Liver (tissue), 9 donors: Measurements from ENCODE around the gene RALGPS2. TPM values are rescaled to one million over a fixed set of nuclear protein-coding genes. Genes with fewer than 3 reads are reported as not detected.

ENCODE experiments used
- DNase-seq: peaks from one replicate; pipeline ENCODE4 v3.0.0-alpha.2; 2017; ENCODE audit warnings: low spot score
- H3K27ac ChIP-seq, 2 donors: one replicate each; pipeline ENCODE4 v1.7.0; 2013; ENCODE audit warnings: inconsistent platforms in 2 of 2, low read length in 2 of 2, control low read depth in 1 of 2, low read depth in 1 of 2, mild to moderate bottlenecking in 1 of 2
- H3K27me3 ChIP-seq, 4 donors: one replicate each; pipeline versions ENCODE4 v1.6.1 to v1.7.0; 2013; ENCODE audit warnings: low read length in 3 of 4, inconsistent platforms in 1 of 4, mild to moderate bottlenecking in 1 of 4, moderate library complexity in 1 of 4; ENCODE audit not compliant: control insufficient read depth in 4 of 4, insufficient read depth in 4 of 4
- H3K36me3 ChIP-seq, 4 donors: one replicate each; pipeline versions ENCODE4 v1.6.1 to v1.7.0; 2013; ENCODE audit warnings: low read length in 3 of 4, mild to moderate bottlenecking in 3 of 4, low read depth in 1 of 4, moderate library complexity in 1 of 4; ENCODE audit not compliant: control insufficient read depth in 4 of 4, insufficient read depth in 3 of 4
- H3K4me1 ChIP-seq, 4 donors: one replicate each; pipeline versions ENCODE4 v1.6.1 to v1.7.0; 2013; ENCODE audit warnings: low read length in 3 of 4, mild to moderate bottlenecking in 3 of 4, moderate library complexity in 1 of 4; ENCODE audit not compliant: control insufficient read depth in 4 of 4, insufficient read depth in 4 of 4
- H3K4me3 ChIP-seq, 3 donors: one replicate each; pipeline versions ENCODE4 v1.6.1 to v1.7.0; 2013; ENCODE audit warnings: low read length in 3 of 3, control low read depth in 1 of 3, low read depth in 1 of 3, mild to moderate bottlenecking in 1 of 3
- H3K9ac ChIP-seq, 2 donors: one replicate each; pipeline ENCODE4 v1.7.0; 2013; ENCODE audit warnings: low read length in 2 of 2, mild to moderate bottlenecking in 2 of 2, moderate library complexity in 2 of 2, control low read depth in 1 of 2, low read depth in 1 of 2
- H3K9me3 ChIP-seq, 4 donors: one replicate each; pipeline versions ENCODE4 v1.6.1 to v1.7.0; 2013; ENCODE audit warnings: low read length in 3 of 4; ENCODE audit not compliant: control insufficient read depth in 4 of 4
- EGR1 ChIP-seq, 2 donors: IDR thresholded peaks; 2 replicates each; pipeline ENCODE4 v1.6.1; 2016 to 2018; ENCODE audit warnings: antibody characterized with exemption in 2 of 2, low read depth in 2 of 2
- FOXA1 ChIP-seq: IDR thresholded peaks from 2 replicates; pipeline ENCODE4 v1.6.1; 2016; ENCODE audit warnings: antibody characterized with exemption
- FOXA2 ChIP-seq: IDR thresholded peaks from 2 replicates; pipeline ENCODE4 v1.6.1; 2016; ENCODE audit warnings: antibody characterized with exemption
- GABPA ChIP-seq, 2 donors: IDR thresholded peaks in 1 of 2; conservative IDR thresholded peaks in 1 of 2; 2 replicates each; pipeline ENCODE4 v1.6.1; 2016; ENCODE audit warnings: antibody characterized with exemption in 2 of 2, mild to moderate bottlenecking in 1 of 2, moderate library complexity in 1 of 2
- HNF4A ChIP-seq, 2 donors: conservative IDR thresholded peaks; 2 replicates each; pipeline ENCODE4 v1.6.1; 2016; ENCODE audit warnings: antibody characterized with exemption in 2 of 2, mild to moderate bottlenecking in 2 of 2
- HNF4G ChIP-seq: IDR thresholded peaks from 2 replicates; pipeline ENCODE4 v1.6.1; 2016; ENCODE audit warnings: antibody characterized with exemption
- JUND ChIP-seq, 2 donors: IDR thresholded peaks; 2 replicates each; pipeline ENCODE4 v1.6.1; 2016; ENCODE audit warnings: antibody characterized with exemption in 2 of 2
- NR2F2 ChIP-seq: IDR thresholded peaks from 2 replicates; pipeline ENCODE4 v1.6.1; 2016; ENCODE audit warnings: antibody characterized with exemption
- RAD21 ChIP-seq, 2 donors: IDR thresholded peaks; 2 replicates each; pipeline ENCODE4 v1.6.1; 2016; ENCODE audit warnings: antibody characterized with exemption in 2 of 2, mild to moderate bottlenecking in 2 of 2
- RXRA ChIP-seq, 2 donors: IDR thresholded peaks; 2 replicates each; pipeline ENCODE4 v1.6.1; 2017 to 2018; ENCODE audit warnings: antibody characterized with exemption in 2 of 2, mild to moderate bottlenecking in 1 of 2
- SP1 ChIP-seq: IDR thresholded peaks from 2 replicates; pipeline ENCODE4 v1.6.1; 2018; ENCODE audit warnings: antibody characterized with exemption, mild to moderate bottlenecking
- TAF1 ChIP-seq: conservative IDR thresholded peaks from 2 replicates; pipeline ENCODE4 v1.6.1; 2016; ENCODE audit warnings: antibody characterized with exemption, mild to moderate bottlenecking
- YY1 ChIP-seq: IDR thresholded peaks from 2 replicates; pipeline ENCODE4 v1.6.1; 2016; ENCODE audit warnings: antibody characterized with exemption, mild to moderate bottlenecking
- WGBS: extraction: QIAGEN DNeasy Blood & Tissue Kit; methylation state at CpG from one replicate; pipeline ENCODE4 v1.1.7; 2013; 5-methylcytosine and 5-hydroxymethylcytosine counted together
- polyA plus RNA-seq, 2 donors: library from polyadenylated mRNA; stranded (reverse) in 1 of 2; unstranded in 1 of 2; fragments of 200-250 nt in 1 of 2; fragments of >200 nt in 1 of 2; fragmentation: Nextera tagmentation in 1 of 2; extraction: Ambion mirVana in 1 of 2; gene quantifications; one replicate each; pipeline versions ENCODE4 v1.2.1 to v1.2.3, GENCODE V29; 2013 to 2015
- total RNA-seq, 2 donors: library from RNA; depleted of rRNA; stranded (reverse); fragments of >200 nt; gene quantifications; one replicate each; pipeline ENCODE4 v1.2.3, GENCODE V29; 2014
- TF ChIP-seq, protein P1 (sequence below): IDR thresholded peaks from 2 replicates; pipeline ENCODE4 v1.6.1; 2016; ENCODE audit warnings: antibody characterized with exemption, mild to moderate bottlenecking
- TF ChIP-seq, protein P2 (sequence below): IDR thresholded peaks from 2 replicates; pipeline ENCODE4 v1.6.1; 2016; ENCODE audit warnings: antibody characterized with exemption
- TF ChIP-seq, protein P3 (sequence below): IDR thresholded peaks from 2 replicates; pipeline ENCODE4 v1.6.1; 2016; ENCODE audit warnings: antibody characterized with exemption
- TF ChIP-seq, protein P4 (sequence below): IDR thresholded peaks from 2 replicates; pipeline ENCODE4 v1.6.1; 2016; ENCODE audit warnings: antibody characterized with exemption
- TF ChIP-seq, protein P5 (sequence below): fragments of 150-350 bp; IDR thresholded peaks from 2 replicates; pipeline ENCODE4 v1.5.1; 2017; ENCODE audit warnings: improper control_type of control experiment, low read depth, low read length; ENCODE audit not compliant: missing input control
- donor health status: healthy.
- donor health status: healthy.
- donor health status: healthy.
- donor health status: healthy.
- donor health status: healthy.

RALGPS2 gene
- total and polyA plus RNA-seq, 4 donors = 8.1 to 39.2 (median 16.9) TPM

DNA sequence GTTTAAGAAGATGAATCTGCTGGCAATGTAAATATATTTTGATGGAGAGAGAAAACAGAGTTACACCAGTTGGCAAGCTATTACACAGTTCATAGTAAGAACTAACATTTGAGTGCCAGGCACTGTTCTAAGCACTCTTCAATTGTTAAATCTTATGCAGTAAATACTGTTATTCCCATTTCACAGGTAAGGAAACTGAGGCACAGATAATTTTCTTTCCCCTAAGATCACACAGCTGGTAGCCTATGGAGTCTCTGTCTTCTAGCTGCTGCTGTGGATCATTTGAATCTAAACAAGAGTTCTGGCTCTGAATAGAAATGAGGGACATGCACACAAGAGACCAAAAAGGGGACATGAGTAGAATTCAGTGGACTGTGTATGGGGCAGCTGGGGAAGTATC, 137.8 kb downstream of the RALGPS2 start:
- peaks cover 0 to 3% (median under 1%) of the 10 kb centered on the region in 4 donors for H3K36me3 ChIP-seq

DNA sequence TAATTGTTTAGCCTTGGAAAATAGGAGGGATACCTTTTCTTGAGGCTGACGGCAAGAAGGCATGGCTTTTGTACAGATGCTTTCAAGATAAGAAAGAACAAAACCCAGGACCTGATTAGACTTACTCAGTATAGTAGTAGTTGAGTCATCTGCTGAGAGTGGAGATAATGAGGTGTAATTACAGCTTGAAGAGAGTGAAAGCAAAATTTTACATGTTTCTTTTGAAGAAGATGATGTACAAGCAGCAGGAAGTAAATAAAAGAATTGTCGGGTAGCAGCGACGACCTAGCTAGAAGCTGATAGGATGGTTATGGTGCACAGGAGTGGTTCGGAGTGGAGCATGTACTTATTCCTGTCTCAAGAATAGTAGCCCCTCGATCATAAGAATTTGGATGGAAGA, 139.3 kb downstream of the RALGPS2 start:
- H3K4me3 ChIP-seq = no peak overlapping the region
- no peaks in the 10 kb centered on the region for H3K27me3 ChIP-seq
- no peak overlapping the region for H3K9ac ChIP-seq
- H3K4me1 ChIP-seq = peaks cover 0 to 12% (median 0%) of the 10 kb centered on the region in 4 donors
- no peaks in the 10 kb centered on the region for H3K9me3 ChIP-seq
- no peak for DNase-seq
- WGBS = 80% methylated on average over 6 of the region's 6 CpGs
- peaks cover 0 to 3% (median under 1%) of the 10 kb centered on the region in 4 donors for H3K36me3 ChIP-seq
- no peak overlapping the region for H3K27ac ChIP-seq
- TF ChIP-seq RXRA (IDR thresholded peaks at IDR 0.05) = no peak
- no peak for TF ChIP-seq FOXA1
- no peak for TF ChIP-seq JUND (IDR thresholded peaks at IDR 0.05)
- TF ChIP-seq, protein P1, sequence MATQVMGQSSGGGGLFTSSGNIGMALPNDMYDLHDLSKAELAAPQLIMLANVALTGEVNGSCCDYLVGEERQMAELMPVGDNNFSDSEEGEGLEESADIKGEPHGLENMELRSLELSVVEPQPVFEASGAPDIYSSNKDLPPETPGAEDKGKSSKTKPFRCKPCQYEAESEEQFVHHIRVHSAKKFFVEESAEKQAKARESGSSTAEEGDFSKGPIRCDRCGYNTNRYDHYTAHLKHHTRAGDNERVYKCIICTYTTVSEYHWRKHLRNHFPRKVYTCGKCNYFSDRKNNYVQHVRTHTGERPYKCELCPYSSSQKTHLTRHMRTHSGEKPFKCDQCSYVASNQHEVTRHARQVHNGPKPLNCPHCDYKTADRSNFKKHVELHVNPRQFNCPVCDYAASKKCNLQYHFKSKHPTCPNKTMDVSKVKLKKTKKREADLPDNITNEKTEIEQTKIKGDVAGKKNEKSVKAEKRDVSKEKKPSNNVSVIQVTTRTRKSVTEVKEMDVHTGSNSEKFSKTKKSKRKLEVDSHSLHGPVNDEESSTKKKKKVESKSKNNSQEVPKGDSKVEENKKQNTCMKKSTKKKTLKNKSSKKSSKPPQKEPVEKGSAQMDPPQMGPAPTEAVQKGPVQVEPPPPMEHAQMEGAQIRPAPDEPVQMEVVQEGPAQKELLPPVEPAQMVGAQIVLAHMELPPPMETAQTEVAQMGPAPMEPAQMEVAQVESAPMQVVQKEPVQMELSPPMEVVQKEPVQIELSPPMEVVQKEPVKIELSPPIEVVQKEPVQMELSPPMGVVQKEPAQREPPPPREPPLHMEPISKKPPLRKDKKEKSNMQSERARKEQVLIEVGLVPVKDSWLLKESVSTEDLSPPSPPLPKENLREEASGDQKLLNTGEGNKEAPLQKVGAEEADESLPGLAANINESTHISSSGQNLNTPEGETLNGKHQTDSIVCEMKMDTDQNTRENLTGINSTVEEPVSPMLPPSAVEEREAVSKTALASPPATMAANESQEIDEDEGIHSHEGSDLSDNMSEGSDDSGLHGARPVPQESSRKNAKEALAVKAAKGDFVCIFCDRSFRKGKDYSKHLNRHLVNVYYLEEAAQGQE = no peak
- TF ChIP-seq EGR1 (IDR thresholded peaks at IDR 0.05; ENCODE audit: low read depth in 2 of 2) = no peak
- TF ChIP-seq, protein P2, sequence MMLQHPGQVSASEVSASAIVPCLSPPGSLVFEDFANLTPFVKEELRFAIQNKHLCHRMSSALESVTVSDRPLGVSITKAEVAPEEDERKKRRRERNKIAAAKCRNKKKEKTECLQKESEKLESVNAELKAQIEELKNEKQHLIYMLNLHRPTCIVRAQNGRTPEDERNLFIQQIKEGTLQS = no peak
- TF ChIP-seq GABPA (IDR thresholded peaks at IDR 0.05 in 1 of 2, conservative IDR thresholded peaks at IDR 0.05 in 1 of 2) = no peak
- no peak for TF ChIP-seq RAD21 (IDR thresholded peaks at IDR 0.05)
- no peak for TF ChIP-seq YY1
- TF ChIP-seq, protein P3, sequence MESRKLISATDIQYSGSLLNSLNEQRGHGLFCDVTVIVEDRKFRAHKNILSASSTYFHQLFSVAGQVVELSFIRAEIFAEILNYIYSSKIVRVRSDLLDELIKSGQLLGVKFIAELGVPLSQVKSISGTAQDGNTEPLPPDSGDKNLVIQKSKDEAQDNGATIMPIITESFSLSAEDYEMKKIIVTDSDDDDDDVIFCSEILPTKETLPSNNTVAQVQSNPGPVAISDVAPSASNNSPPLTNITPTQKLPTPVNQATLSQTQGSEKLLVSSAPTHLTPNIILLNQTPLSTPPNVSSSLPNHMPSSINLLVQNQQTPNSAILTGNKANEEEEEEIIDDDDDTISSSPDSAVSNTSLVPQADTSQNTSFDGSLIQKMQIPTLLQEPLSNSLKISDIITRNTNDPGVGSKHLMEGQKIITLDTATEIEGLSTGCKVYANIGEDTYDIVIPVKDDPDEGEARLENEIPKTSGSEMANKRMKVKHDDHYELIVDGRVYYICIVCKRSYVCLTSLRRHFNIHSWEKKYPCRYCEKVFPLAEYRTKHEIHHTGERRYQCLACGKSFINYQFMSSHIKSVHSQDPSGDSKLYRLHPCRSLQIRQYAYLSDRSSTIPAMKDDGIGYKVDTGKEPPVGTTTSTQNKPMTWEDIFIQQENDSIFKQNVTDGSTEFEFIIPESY = no peak
- TF ChIP-seq NR2F2 = no peak
- TF ChIP-seq, protein P4, sequence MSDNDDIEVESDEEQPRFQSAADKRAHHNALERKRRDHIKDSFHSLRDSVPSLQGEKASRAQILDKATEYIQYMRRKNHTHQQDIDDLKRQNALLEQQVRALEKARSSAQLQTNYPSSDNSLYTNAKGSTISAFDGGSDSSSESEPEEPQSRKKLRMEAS = no peak
- no peak for TF ChIP-seq HNF4G
- no peak for TF ChIP-seq HNF4A (conservative IDR thresholded peaks at IDR 0.05)
- TF ChIP-seq FOXA2 = no peak

More for the DNA sequence above, 137.8 kb downstream of the RALGPS2 start:
- no peak overlapping the region for H3K27ac ChIP-seq
- TF ChIP-seq RAD21 (IDR thresholded peaks at IDR 0.05) (no peak), YY1 (no peak), HNF4A (conservative IDR thresholded peaks at IDR 0.05) (no peak), TAF1 (no peak), FOXA1 (no peak), EGR1 (IDR thresholded peaks at IDR 0.05; ENCODE audit: low read depth in 2 of 2) (no peak), NR2F2 (no peak), SP1 (no peak), HNF4G (no peak), RXRA (IDR thresholded peaks at IDR 0.05) (no peak), FOXA2 (no peak), GABPA (IDR thresholded peaks at IDR 0.05 in 1 of 2, conservative IDR thresholded peaks at IDR 0.05 in 1 of 2) (no peak)
- TF ChIP-seq, protein P3 = no peak
- TF ChIP-seq, protein P2 = no peak
- TF ChIP-seq, protein P4 = no peak
- TF ChIP-seq, protein P5, sequence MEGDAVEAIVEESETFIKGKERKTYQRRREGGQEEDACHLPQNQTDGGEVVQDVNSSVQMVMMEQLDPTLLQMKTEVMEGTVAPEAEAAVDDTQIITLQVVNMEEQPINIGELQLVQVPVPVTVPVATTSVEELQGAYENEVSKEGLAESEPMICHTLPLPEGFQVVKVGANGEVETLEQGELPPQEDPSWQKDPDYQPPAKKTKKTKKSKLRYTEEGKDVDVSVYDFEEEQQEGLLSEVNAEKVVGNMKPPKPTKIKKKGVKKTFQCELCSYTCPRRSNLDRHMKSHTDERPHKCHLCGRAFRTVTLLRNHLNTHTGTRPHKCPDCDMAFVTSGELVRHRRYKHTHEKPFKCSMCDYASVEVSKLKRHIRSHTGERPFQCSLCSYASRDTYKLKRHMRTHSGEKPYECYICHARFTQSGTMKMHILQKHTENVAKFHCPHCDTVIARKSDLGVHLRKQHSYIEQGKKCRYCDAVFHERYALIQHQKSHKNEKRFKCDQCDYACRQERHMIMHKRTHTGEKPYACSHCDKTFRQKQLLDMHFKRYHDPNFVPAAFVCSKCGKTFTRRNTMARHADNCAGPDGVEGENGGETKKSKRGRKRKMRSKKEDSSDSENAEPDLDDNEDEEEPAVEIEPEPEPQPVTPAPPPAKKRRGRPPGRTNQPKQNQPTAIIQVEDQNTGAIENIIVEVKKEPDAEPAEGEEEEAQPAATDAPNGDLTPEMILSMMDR = no peak
- DNase-seq = no peak
- no peak overlapping the region for H3K4me3 ChIP-seq
- no peaks in the 10 kb centered on the region for H3K9me3 ChIP-seq
- no peak overlapping the region for H3K9ac ChIP-seq
- H3K4me1 ChIP-seq = peaks cover 0 to 12% (median 0%) of the 10 kb centered on the region in 4 donors
- H3K27me3 ChIP-seq = no peaks in the 10 kb centered on the region
